ENCODE results near the gene TBXAS1.

- TF ChIP-seq POLR2A (IDR thresholded peaks at IDR 0.05; ENCODE audit: low read length) (no peak), GATA1 (IDR thresholded peaks at IDR 0.05; ENCODE audit: low read depth, low read length) (no peak)
These were observed 118.0 kb downstream of the TBXAS1 start for GRCh38 chr7:139947021-139947420.

Data from erythroblast (primary cell).